Mucosa of rectum (tissue), 2 donors: ENCODE results near the gene DCAF8.
"Not testable (repeated sequence)": the region's sequence is repeated elsewhere in the genome, so short reads cannot be mapped to it uniquely, and the experiment has no call there.

Experiments
- H3K27ac ChIP-seq, 2 donors: one replicate each; pipeline ENCODE4 v1.7.0; 2013; ENCODE audit warnings: inconsistent platforms in 2 of 2, low read depth in 2 of 2, low read length in 2 of 2
- H3K27me3 ChIP-seq, 2 donors: one replicate each; pipeline ENCODE4 v1.7.0; 2013; ENCODE audit warnings: low read length in 2 of 2; ENCODE audit not compliant: control insufficient read depth in 2 of 2, insufficient read depth in 2 of 2
- H3K36me3 ChIP-seq, 2 donors: one replicate each; pipeline ENCODE4 v1.7.0; 2013; ENCODE audit warnings: low read length in 2 of 2; ENCODE audit not compliant: control insufficient read depth in 2 of 2, insufficient read depth in 2 of 2
- H3K4me1 ChIP-seq, 2 donors: one replicate each; pipeline ENCODE4 v1.7.0; 2013; ENCODE audit warnings: low read length in 2 of 2, mild to moderate bottlenecking in 1 of 2; ENCODE audit not compliant: control insufficient read depth in 2 of 2, insufficient read depth in 2 of 2
- H3K4me3 ChIP-seq, 2 donors: one replicate each; pipeline ENCODE4 v1.7.0; 2013; ENCODE audit warnings: low read length in 2 of 2
- H3K9ac ChIP-seq, 2 donors: one replicate each; pipeline ENCODE4 v1.7.0; 2013; ENCODE audit warnings: low read length in 2 of 2, low read depth in 1 of 2, mild to moderate bottlenecking in 1 of 2
- H3K9me3 ChIP-seq, 2 donors: one replicate each; pipeline ENCODE4 v1.7.0; 2013; ENCODE audit warnings: low read length in 2 of 2; ENCODE audit not compliant: control insufficient read depth in 2 of 2
- donor health status: healthy.
- donor health status: Normal muscosa, but diverticular disease.

Gene DCAF8

DNA sequence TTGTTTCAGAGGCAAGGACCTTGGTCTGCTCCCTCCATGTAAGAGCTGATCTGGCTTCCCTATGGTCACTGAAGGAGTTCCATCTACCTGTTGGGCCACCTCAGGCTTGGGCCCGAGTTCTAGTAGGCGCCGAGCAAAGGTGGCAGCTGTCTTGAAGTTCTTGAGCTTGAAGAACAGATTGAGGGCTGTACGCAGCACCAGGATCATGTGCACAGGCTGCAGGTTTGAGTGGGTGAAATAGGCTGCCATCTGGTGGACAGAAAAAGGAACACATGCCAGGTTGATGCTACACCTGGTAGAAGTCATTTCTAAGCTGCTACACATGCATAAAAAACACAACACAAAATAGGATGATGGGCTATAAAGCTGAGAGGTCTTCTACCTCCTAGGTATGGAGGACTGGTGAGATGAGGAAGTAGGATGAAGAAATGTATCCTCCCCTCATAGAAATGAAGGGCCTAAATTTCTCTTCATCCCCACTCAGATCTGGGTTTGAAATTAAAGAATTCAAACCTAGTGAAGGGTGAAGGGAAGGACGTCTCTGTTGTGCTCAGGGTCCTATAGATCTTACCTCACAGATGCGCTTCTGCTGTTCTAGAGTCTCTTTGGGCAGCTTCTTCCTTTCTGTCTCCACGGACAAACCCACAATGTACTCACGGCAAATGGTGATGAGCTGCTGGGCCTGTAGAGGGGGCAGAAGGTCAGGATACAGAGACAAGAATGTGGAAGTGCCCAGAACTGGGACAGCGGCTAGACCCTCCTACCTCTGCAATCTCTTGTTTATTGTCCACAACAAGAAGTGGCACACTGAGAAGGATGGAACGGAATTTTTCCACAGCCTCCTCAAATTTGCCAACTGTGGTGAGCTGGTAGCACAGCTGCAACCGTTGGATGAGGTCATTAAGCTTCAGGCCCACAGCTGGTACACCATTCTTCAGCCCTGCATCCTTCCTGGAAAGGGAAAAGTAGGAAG lies 29.2 kb upstream of the DCAF8 start:
- H3K9ac ChIP-seq = no peak overlapping the region
- no peaks in the 10 kb centered on the region for H3K4me1 ChIP-seq
- H3K4me3 ChIP-seq = no peak overlapping the region
- H3K27me3 ChIP-seq = no peaks in the 10 kb centered on the region
- no peaks in the 10 kb centered on the region for H3K9me3 ChIP-seq
- no peak overlapping the region for H3K27ac ChIP-seq
- peaks cover 74 to 75% of the 10 kb centered on the region in 2 donors for H3K36me3 ChIP-seq

GRCh38 chr1:160287769-160288168 lies 25.4 kb upstream of the DCAF8 start:
- not testable (repeated sequence) for H3K4me3 ChIP-seq, H3K27ac ChIP-seq, H3K27me3 ChIP-seq, H3K9ac ChIP-seq, H3K9me3 ChIP-seq
- Histone ChIP-seq H3K4me1 (peaks cover 9 to 12% of the 10 kb centered on the region in 2 donors), H3K36me3 (peaks cover 37 to 42% of the 10 kb centered on the region in 2 donors)

GRCh38 chr1:160285506-160285905 lies 23.2 kb upstream of the DCAF8 start:
- peaks cover 24 to 42% of the 10 kb centered on the region in 2 donors for H3K36me3 ChIP-seq
- no peaks in the 10 kb centered on the region for H3K27me3 ChIP-seq
- H3K4me1 ChIP-seq = peaks cover 9 to 12% of the 10 kb centered on the region in 2 donors
- peak overlapping the region in 1 of 2 donors; percentile 91 for H3K4me3 ChIP-seq
- no peak overlapping the region for H3K27ac ChIP-seq
- no peak overlapping the region for H3K9ac ChIP-seq
- no peaks in the 10 kb centered on the region for H3K9me3 ChIP-seq

- no peaks in the 10 kb centered on the region for H3K27me3 ChIP-seq
- H3K27ac ChIP-seq = peak within 1 kb of the TSS; percentile 59 to 75
- H3K36me3 ChIP-seq = peaks cover 23 to 42% of the 10 kb centered on the region in 2 donors
- peaks cover 9 to 12% of the 10 kb centered on the region in 2 donors for H3K4me1 ChIP-seq
- peak within 1 kb of the TSS; percentile 90 to 91 for H3K4me3 ChIP-seq
- H3K9me3 ChIP-seq = no peaks in the 10 kb centered on the region
- H3K9ac ChIP-seq = peak within 1 kb of the TSS; percentile 93 to 95
Measured at GRCh38 chr1:160284782-160285344, 22.5 kb upstream of the DCAF8 start, which contains the start of gene PEX19. PEX19 (minus strand) TSS chr1:160285133; CDS start chr1:160285124, 9 bp downstream.

DNA sequence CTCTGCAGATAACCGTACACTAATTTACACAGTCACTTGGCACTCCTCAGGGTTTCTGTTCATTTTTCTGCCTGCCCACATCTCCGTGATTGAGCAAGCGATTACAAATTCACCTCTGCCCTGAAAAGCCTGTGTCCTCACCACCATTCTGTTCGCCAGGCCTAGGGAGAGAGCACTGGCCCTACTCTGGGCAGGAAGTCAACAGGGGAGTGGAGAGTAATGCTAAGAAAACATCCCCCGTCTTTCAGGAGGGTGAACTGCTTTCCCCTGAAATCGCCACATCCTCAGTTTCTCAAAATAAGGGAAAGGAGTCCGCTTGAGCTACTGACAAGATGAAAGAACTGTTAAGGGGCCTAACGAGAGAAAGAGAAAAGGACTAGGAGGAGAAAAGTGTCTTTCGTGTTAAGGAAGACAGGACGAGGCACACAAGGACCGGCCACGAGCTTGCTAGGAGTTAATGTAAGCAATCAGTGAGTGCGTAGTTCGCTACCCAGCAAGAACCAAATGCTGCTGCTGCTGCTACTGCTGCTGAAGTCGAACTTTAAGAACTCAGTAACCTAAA lies 22.0 kb upstream of the DCAF8 start:
- H3K27ac ChIP-seq = peak overlapping the region; percentile 59 to 75
- no peaks in the 10 kb centered on the region for H3K27me3 ChIP-seq
- H3K4me1 ChIP-seq = peaks cover 9 to 12% of the 10 kb centered on the region in 2 donors
- peak overlapping the region; percentile 93 to 95 for H3K9ac ChIP-seq
- H3K4me3 ChIP-seq = peak overlapping the region; percentile 90 to 91
- H3K36me3 ChIP-seq = peaks cover 23 to 42% of the 10 kb centered on the region in 2 donors
- H3K9me3 ChIP-seq = no peaks in the 10 kb centered on the region

- Histone ChIP-seq H3K27ac (no peak overlapping the region), H3K27me3 (no peaks in the 10 kb centered on the region), H3K9me3 (no peaks in the 10 kb centered on the region), H3K36me3 (peaks cover 35 to 53% of the 10 kb centered on the region in 2 donors), H3K4me1 (peaks cover 9 to 12% of the 10 kb centered on the region in 2 donors), H3K4me3 (no peak overlapping the region), H3K9ac (no peak overlapping the region)
Measured at GRCh38 chr1:160282807-160283206, 20.5 kb upstream of the DCAF8 start.

- H3K9ac ChIP-seq = no peak overlapping the region
- no peak overlapping the region for H3K27ac ChIP-seq
- H3K4me3 ChIP-seq = no peak overlapping the region
- no peaks in the 10 kb centered on the region for H3K9me3 ChIP-seq
- H3K4me1 ChIP-seq = no peaks in the 10 kb centered on the region
- H3K36me3 ChIP-seq = peaks cover 45 to 60% of the 10 kb centered on the region in 2 donors
- H3K27me3 ChIP-seq = no peaks in the 10 kb centered on the region
Measured at GRCh38 chr1:160277987-160278386, 15.6 kb upstream of the DCAF8 start.

- Histone ChIP-seq H3K27me3 (no peaks in the 10 kb centered on the region), H3K9me3 (no peaks in the 10 kb centered on the region), H3K4me1 (no peaks in the 10 kb centered on the region), H3K9ac (no peak overlapping the region), H3K4me3 (no peak overlapping the region), H3K36me3 (peaks cover 45 to 54% of the 10 kb centered on the region in 2 donors), H3K27ac (no peak overlapping the region)
Measured at GRCh38 chr1:160277330-160277729, 15.0 kb upstream of the DCAF8 start.

GRCh38 chr1:160271025-160271424 lies 8.7 kb upstream of the DCAF8 start:
- Histone ChIP-seq H3K4me1 (no peaks in the 10 kb centered on the region), H3K9me3 (no peaks in the 10 kb centered on the region), H3K27ac (no peak overlapping the region), H3K9ac (no peak overlapping the region), H3K36me3 (no peaks in the 10 kb centered on the region), H3K27me3 (no peaks in the 10 kb centered on the region), H3K4me3 (no peak overlapping the region)
